BE2C (cell line): ENCODE measurements around the gene STAM.
A peak's percentile ranks its signal among the peaks of the same experiment; 100 is the strongest.

Experiments used
- DNase-seq: peaks from one replicate; pipeline ENCODE4 v3.0.0-alpha.2; 2020
- H3K27me3 ChIP-seq: fragments of 250-450 bp; sonication (Bioruptor Pico); 2 replicates; pipeline ENCODE4 v1.5.1; 2020; ENCODE audit warnings: mild to moderate bottlenecking
- H3K36me3 ChIP-seq: fragments of 250-450 bp; sonication (Bioruptor Pico); 2 replicates; pipeline ENCODE4 v1.5.1; 2020; ENCODE audit warnings: mild to moderate bottlenecking
- H3K4me1 ChIP-seq: fragments of 250-450 bp; sonication (Bioruptor Pico); 2 replicates; pipeline ENCODE4 v1.5.1; 2020
- H3K4me3 ChIP-seq: 2 replicates; pipeline ENCODE4 v1.5.1; 2011; ENCODE audit warnings: low read depth, low read length
- H3K9me3 ChIP-seq: fragments of 250-450 bp; sonication (Bioruptor Pico); 2 replicates; pipeline ENCODE4 v1.5.1; 2020
- CTCF ChIP-seq: IDR thresholded peaks from 2 replicates; pipeline ENCODE4 v1.5.1; 2012; ENCODE audit warnings: mild to moderate bottlenecking, low read depth, low read length

Gene STAM

GRCh38 chr10:17740668-17741067, 96.7 kb downstream of the STAM start:
- no peak overlapping the region for H3K4me3 ChIP-seq
- no peaks in the 10 kb centered on the region for H3K27me3 ChIP-seq
- no peaks in the 10 kb centered on the region for H3K4me1 ChIP-seq
- H3K9me3 ChIP-seq = no peaks in the 10 kb centered on the region
- H3K36me3 ChIP-seq = no peaks in the 10 kb centered on the region
- no peak for TF ChIP-seq CTCF
- DNase-seq = no peak

GRCh38 chr10:17742918-17743317, 99.0 kb downstream of the STAM start:
- peak; percentile 65 for DNase-seq
- no peaks in the 10 kb centered on the region for H3K27me3 ChIP-seq
- H3K36me3 ChIP-seq = no peaks in the 10 kb centered on the region
- peak overlapping the region; percentile 25; the same call in 1 of the 2 replicates for H3K4me3 ChIP-seq
- TF ChIP-seq CTCF = peak; percentile 74
- H3K4me1 ChIP-seq = no peaks in the 10 kb centered on the region
- no peaks in the 10 kb centered on the region for H3K9me3 ChIP-seq

DNA sequence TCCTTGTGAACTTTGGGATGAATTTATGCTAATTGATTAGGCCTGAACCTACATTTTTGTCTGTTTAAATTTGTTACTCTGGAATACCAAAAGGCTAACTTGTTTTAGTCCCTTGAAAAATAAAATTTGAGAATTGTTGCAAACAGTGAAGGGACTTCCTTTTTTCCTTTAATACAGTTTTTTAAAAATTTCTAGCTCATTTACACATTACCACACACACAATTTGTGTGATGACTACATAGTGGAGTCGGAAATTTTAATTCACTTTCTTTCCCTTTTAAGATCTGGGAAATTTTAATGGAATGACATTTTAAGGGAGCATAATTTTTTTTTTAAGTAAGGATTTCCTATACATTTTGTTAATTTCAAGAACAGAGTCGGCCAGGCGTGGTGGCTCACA, 99.5 kb downstream of the STAM start:
- no peak overlapping the region for H3K4me3 ChIP-seq

GRCh38 chr10:17744341-17744861, 100.5 kb downstream of the STAM start:
- H3K9me3 ChIP-seq = no peaks in the 10 kb centered on the region
- H3K36me3 ChIP-seq = no peaks in the 10 kb centered on the region
- H3K4me1 ChIP-seq = no peaks in the 10 kb centered on the region
- H3K4me3 ChIP-seq = no peak overlapping the region
- no peak for DNase-seq
- no peaks in the 10 kb centered on the region for H3K27me3 ChIP-seq
- TF ChIP-seq CTCF = no peak

More for the DNA sequence above, 99.5 kb downstream of the STAM start:
- H3K4me1 ChIP-seq = no peaks in the 10 kb centered on the region
- no peaks in the 10 kb centered on the region for H3K36me3 ChIP-seq
- no peak for TF ChIP-seq CTCF
- DNase-seq = no peak
- no peaks in the 10 kb centered on the region for H3K27me3 ChIP-seq
- H3K9me3 ChIP-seq = no peaks in the 10 kb centered on the region

DNA sequence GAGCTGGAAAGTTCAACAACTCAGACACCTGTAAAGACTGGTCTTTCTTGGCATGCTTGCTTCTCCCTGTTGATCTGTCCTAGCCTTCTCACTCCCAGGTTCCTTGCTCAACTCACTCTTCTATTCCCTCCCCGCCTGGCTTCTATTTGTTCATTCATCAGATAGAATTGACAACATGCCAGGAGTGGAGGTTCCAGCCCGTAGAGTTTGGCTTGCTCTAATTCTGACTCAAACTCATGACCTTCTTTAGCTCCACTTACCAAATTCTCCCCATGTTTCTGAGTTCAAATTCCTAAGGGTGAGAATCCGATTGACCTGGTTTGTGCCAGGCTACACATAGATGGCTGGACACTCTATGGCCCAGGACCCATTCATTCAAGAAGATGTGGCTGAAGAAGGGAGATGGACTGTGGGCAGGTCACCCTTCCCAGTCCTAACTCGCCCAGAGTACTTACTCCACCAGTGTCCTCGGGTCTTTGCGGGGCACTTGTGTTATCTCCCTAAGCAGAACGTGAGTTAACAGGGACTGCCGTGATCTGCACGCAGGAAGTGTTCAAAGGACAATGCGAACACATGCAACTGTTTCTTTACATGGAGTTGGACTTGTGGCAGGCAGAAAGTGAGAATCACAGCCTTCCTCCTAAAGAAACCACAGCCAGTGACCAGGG, 104.1 kb downstream of the STAM start:
- no peak for DNase-seq
- Histone ChIP-seq H3K4me3 (no peak overlapping the region), H3K27me3 (no peaks in the 10 kb centered on the region), H3K36me3 (no peaks in the 10 kb centered on the region), H3K9me3 (no peaks in the 10 kb centered on the region), H3K4me1 (no peaks in the 10 kb centered on the region)
- no peak for TF ChIP-seq CTCF

- H3K27me3 ChIP-seq = no peaks in the 10 kb centered on the region
- no peaks in the 10 kb centered on the region for H3K4me1 ChIP-seq
- no peak for TF ChIP-seq CTCF
- no peaks in the 10 kb centered on the region for H3K9me3 ChIP-seq
- no peak overlapping the region for H3K4me3 ChIP-seq
- DNase-seq = no peak
- no peaks in the 10 kb centered on the region for H3K36me3 ChIP-seq
Measured at GRCh38 chr10:17749890-17750289, 105.9 kb downstream of the STAM start.
